HT1080 (cell line): ENCODE results near the gene RAD51B. TPM values are rescaled to one million over a fixed set of nuclear protein-coding genes. Genes with fewer than 3 reads are reported as not detected.
A peak's percentile ranks its signal among the peaks of the same experiment; 100 is the strongest.

ENCODE experiments used
- DNase-seq: peaks from one replicate; pipeline ENCODE4 v3.0.0-alpha.2; 2015; ENCODE audit warnings: low read depth
- total RNA-seq: library from RNA; depleted of rRNA; stranded (reverse); fragments of >200 nt; shearing (Covaris generic); gene quantifications from 2 replicates; pipeline ENCODE4 v1.2.3, GENCODE V29; 2014

RAD51B gene
- total RNA-seq, 1 experiment from 2014 or later, result 8.5 TPM

- no peak for DNase-seq
Measured at GRCh38 chr14:68639000-68639757, 819.6 kb downstream of the RAD51B start.

GRCh38 chr14:68639758-68640574 lies 820.4 kb downstream of the RAD51B start:
- no peak for DNase-seq

- no peak for DNase-seq
Measured at GRCh38 chr14:68643673-68644072, 824.1 kb downstream of the RAD51B start.

GRCh38 chr14:68644101-68644500 lies 824.5 kb downstream of the RAD51B start:
- DNase-seq, result no peak

GRCh38 chr14:68645371-68645770 lies 825.8 kb downstream of the RAD51B start:
- no peak for DNase-seq

- DNase-seq, result no peak
Measured at GRCh38 chr14:68649476-68650189, 830.1 kb downstream of the RAD51B start.

- DNase-seq, result no peak
Measured at GRCh38 chr14:68650404-68650994, 830.9 kb downstream of the RAD51B start.

- no peak for DNase-seq
Measured at GRCh38 chr14:68651075-68651474, 831.5 kb downstream of the RAD51B start.

- DNase-seq, result no peak
Measured at GRCh38 chr14:68651652-68652432, 832.3 kb downstream of the RAD51B start.

- no peak for DNase-seq
Measured at GRCh38 chr14:68652433-68652690, 832.8 kb downstream of the RAD51B start.

GRCh38 chr14:68653108-68653507 lies 833.5 kb downstream of the RAD51B start:
- DNase-seq, result no peak

- DNase-seq, result no peak
Measured at GRCh38 chr14:68653804-68654203, 834.2 kb downstream of the RAD51B start.

- no peak for DNase-seq
Measured at GRCh38 chr14:68654471-68654941, 834.9 kb downstream of the RAD51B start.

- peak; percentile 38 for DNase-seq
Measured at GRCh38 chr14:68655021-68655831, 835.6 kb downstream of the RAD51B start.

GRCh38 chr14:68655911-68656316 lies 836.3 kb downstream of the RAD51B start:
- DNase-seq, result no peak

- DNase-seq, result no peak
Measured at GRCh38 chr14:68656452-68656851, 836.9 kb downstream of the RAD51B start.

GRCh38 chr14:68657300-68658028 lies 837.9 kb downstream of the RAD51B start:
- DNase-seq, result no peak

- no peak for DNase-seq
Measured at GRCh38 chr14:68658029-68658509, 838.5 kb downstream of the RAD51B start.
